ENCODE data around the gene IZUMO1.
A peak's percentile ranks its signal among the peaks of the same experiment; 100 is the strongest.

DNA sequence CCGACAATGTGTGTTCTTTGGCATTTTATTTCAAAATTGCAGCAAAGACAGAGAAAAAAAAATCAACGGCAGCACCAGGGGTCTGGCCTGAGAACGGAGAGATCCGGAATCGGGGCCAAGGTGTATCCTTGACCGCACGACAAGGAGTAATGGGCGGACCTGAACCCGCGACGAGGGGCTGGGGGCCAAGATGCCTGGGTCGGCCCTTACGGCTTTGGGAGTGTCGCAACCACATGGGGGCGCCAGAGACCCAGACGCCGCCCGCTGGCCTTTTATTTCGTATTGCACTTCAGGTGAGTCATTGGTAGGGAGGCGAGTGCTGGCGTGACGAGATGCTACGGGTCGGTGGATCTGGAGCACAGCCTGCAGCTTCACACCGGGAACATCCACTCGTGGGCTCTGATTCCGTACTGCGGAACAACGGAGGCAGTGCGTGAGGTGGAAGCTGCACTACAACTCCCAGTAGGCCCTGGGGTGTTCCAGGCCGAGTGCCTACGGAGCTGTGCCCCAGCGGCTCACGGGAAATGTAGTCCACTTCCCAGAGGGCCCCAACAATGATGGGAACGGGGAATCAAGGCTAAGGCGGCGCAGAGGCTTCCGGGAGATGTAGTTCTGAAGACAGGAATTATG lies 48.5 kb upstream of the IZUMO1 start:
- TF ChIP-seq, protein P1, sequence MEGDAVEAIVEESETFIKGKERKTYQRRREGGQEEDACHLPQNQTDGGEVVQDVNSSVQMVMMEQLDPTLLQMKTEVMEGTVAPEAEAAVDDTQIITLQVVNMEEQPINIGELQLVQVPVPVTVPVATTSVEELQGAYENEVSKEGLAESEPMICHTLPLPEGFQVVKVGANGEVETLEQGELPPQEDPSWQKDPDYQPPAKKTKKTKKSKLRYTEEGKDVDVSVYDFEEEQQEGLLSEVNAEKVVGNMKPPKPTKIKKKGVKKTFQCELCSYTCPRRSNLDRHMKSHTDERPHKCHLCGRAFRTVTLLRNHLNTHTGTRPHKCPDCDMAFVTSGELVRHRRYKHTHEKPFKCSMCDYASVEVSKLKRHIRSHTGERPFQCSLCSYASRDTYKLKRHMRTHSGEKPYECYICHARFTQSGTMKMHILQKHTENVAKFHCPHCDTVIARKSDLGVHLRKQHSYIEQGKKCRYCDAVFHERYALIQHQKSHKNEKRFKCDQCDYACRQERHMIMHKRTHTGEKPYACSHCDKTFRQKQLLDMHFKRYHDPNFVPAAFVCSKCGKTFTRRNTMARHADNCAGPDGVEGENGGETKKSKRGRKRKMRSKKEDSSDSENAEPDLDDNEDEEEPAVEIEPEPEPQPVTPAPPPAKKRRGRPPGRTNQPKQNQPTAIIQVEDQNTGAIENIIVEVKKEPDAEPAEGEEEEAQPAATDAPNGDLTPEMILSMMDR (IDR thresholded peaks at IDR 0.05; ENCODE audit: insufficient read depth, low read length, poor library complexity, severe bottlenecking), result peak; percentile 93
- no peak for TF ChIP-seq EZH2phosphoT487 (conservative IDR thresholded peaks at IDR 0.05; ENCODE audit: low read length)

All from SU-DHL-6 (cell line).